H7 (cell line): ENCODE measurements around the gene CDC42BPA. TPM values are rescaled to one million over a fixed set of nuclear protein-coding genes. Genes with fewer than 3 reads are reported as not detected.
A peak's percentile ranks its signal among the peaks of the same experiment; 100 is the strongest.
"Not testable (repeated sequence)": the region's sequence is repeated elsewhere in the genome, so short reads cannot be mapped to it uniquely, and the experiment has no call there.

ENCODE experiments used
- DNase-seq: peaks from one replicate; pipeline ENCODE4 v3.0.0; 2012
- H3K27me3 ChIP-seq: 2 replicates; pipeline ENCODE4 v1.6.0; 2011; ENCODE audit warnings: mild to moderate bottlenecking, low read length; ENCODE audit not compliant: control insufficient read depth, insufficient read depth
- H3K36me3 ChIP-seq: replicated peaks from 2 replicates; pipeline ENCODE4 v1.5.1; 2011; ENCODE audit warnings: low read length; ENCODE audit not compliant: control insufficient read depth, insufficient read depth
- H3K4me3 ChIP-seq: 2 replicates; pipeline ENCODE4 v1.5.1; 2011; ENCODE audit warnings: low read depth, mild to moderate bottlenecking, control low read depth, low read length, moderate library complexity; ENCODE audit not compliant: insufficient read depth
- total RNA-seq: library from RNA; depleted of rRNA; stranded (reverse); fragments of >200 nt; shearing (Covaris generic); gene quantifications from 2 replicates; pipeline ENCODE4 v1.2.3, GENCODE V29; 2014

CDC42BPA gene
- total RNA-seq, 1 experiment from 2014 or later = 26.1 TPM

- Histone ChIP-seq H3K36me3 (no peaks in the 10 kb centered on the region), H3K4me3 (no peak overlapping the region), H3K27me3 (no peaks in the 10 kb centered on the region)
- DNase-seq = no peak
Observed at GRCh38 chr1:227152525-227152924, 165.8 kb downstream of the CDC42BPA start.

DNA sequence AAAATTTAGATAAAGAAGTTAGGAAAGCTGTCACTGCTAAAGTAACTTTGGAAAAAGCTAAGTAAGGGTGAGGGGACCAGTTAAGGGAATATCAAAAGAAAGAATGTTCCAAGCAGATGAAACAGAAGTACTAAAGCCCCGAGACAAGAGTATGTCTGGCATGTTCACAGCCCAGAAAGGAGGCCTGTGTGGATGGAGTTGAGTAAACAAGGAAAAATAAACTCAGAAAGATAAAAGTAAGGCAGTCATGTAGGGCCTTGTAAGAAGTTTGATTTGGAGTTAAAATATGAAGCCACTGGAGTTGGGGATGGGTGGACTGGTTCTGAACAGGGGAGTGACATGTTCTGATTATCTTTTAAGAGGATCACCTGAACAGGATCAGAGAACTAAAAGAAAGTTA, 177.9 kb downstream of the CDC42BPA start:
- H3K36me3 ChIP-seq = peaks cover 2% of the 10 kb centered on the region
- DNase-seq = no peak
- H3K27me3 ChIP-seq = no peaks in the 10 kb centered on the region
- H3K4me3 ChIP-seq = no peak overlapping the region

- H3K4me3 ChIP-seq = no peak overlapping the region
- H3K36me3 ChIP-seq = no peaks in the 10 kb centered on the region; the same call in 1 of the 2 replicates
- H3K27me3 ChIP-seq = no peaks in the 10 kb centered on the region
- no peak for DNase-seq
Observed at GRCh38 chr1:227136210-227136820, 182.0 kb downstream of the CDC42BPA start.

DNA sequence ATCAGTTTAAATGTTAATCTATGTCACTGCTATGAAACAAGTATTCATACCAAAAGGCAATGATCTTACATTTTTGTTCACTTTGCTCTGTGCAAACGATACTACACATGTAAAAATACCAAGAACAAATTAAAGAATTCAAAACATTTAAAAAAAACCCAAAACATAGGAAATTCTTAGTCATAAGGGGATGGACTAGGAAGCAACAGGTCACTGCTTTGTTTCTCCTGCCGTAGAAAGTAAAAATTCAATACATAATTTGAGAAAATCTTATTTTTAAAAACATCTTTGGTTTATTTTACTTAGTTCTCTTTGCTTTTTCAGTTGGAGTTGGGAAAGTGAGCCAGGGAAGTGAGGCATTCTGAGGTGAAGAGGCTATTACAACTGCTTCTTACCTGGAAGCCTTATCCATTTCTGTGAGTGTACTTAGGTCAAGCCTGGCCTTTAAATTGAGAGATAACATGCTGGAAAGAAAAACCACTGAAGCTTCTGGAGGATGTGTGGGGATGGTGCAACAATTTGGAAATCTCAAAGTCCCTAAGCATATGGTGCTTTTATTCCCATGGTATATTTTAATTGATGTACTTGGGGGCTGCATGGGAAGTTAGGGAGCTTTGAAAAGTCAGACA, 183.5 kb downstream of the CDC42BPA start:
- DNase-seq = no peak
- Histone ChIP-seq H3K4me3 (no peak overlapping the region), H3K36me3 (no peaks in the 10 kb centered on the region), H3K27me3 (no peaks in the 10 kb centered on the region)

DNA sequence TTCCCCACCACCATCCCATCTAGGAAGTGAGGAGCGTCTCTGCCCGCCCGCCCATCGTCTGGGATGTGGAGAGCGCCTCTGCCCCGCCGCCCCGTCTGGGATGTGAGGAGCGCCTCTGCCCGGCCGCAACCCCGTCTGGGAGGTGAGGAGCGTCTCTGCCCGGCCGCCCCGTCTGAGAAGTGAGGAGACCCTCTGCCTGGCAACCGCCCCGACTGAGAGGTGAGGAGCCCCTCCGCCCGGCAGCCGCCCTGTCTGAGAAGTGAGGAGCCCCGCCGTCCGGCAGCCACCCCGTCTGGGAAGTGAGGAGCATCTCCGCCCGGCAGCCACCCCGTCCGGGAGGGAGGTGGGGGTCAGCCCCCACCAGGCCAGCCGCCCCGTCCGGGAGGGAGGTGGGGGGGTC, 185.6 kb downstream of the CDC42BPA start:
- H3K27me3 ChIP-seq, DNase-seq, H3K4me3 ChIP-seq, H3K36me3 ChIP-seq: not testable (repeated sequence)

- H3K4me3 ChIP-seq = no peak overlapping the region
- no peaks in the 10 kb centered on the region for H3K36me3 ChIP-seq
- no peaks in the 10 kb centered on the region for H3K27me3 ChIP-seq
- DNase-seq = peak; percentile 23
Observed at GRCh38 chr1:227131193-227131592, 187.1 kb downstream of the CDC42BPA start.

GRCh38 chr1:227127891-227128290, 190.4 kb downstream of the CDC42BPA start:
- no peaks in the 10 kb centered on the region for H3K36me3 ChIP-seq
- H3K4me3 ChIP-seq = no peak overlapping the region
- H3K27me3 ChIP-seq = no peaks in the 10 kb centered on the region
- DNase-seq = no peak

- peak; percentile 13 for DNase-seq
- H3K27me3 ChIP-seq = no peaks in the 10 kb centered on the region
- no peak overlapping the region for H3K4me3 ChIP-seq
- no peaks in the 10 kb centered on the region for H3K36me3 ChIP-seq
Observed at GRCh38 chr1:227125929-227126545, 192.3 kb downstream of the CDC42BPA start.

DNA sequence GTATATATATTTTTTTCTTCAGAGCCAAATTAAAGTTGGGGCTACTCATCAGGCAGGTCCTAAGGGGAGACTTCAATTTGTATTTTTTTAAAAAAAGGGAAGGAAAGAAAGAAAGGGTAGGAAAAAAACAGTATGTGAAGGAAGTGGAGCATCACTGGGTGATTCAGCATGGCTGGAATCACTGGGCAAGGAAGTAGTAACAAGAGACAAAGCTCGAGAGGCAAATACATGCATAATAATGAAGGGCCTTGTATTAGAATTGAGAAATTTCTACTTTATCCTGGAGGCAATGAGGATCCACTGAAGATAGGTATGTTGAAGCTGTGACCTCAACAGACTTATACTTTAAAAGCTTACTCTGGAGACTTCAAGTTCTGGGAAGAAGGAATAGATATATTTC, 193.8 kb downstream of the CDC42BPA start:
- no peaks in the 10 kb centered on the region for H3K36me3 ChIP-seq
- no peak overlapping the region for H3K4me3 ChIP-seq
- DNase-seq = no peak
- no peaks in the 10 kb centered on the region for H3K27me3 ChIP-seq

- H3K4me3 ChIP-seq = no peak overlapping the region
- no peak for DNase-seq
- no peaks in the 10 kb centered on the region for H3K36me3 ChIP-seq
- H3K27me3 ChIP-seq = no peaks in the 10 kb centered on the region
Observed at GRCh38 chr1:227120826-227121225, 197.5 kb downstream of the CDC42BPA start.

GRCh38 chr1:227112538-227112937, 205.8 kb downstream of the CDC42BPA start:
- no peak for DNase-seq
- no peak overlapping the region for H3K4me3 ChIP-seq
- H3K36me3 ChIP-seq = peaks cover 1% of the 10 kb centered on the region

GRCh38 chr1:227111782-227112181, 206.5 kb downstream of the CDC42BPA start:
- peaks cover 1% of the 10 kb centered on the region for H3K36me3 ChIP-seq
- H3K4me3 ChIP-seq = no peak overlapping the region
- no peaks in the 10 kb centered on the region for H3K27me3 ChIP-seq
- DNase-seq = no peak

More at GRCh38 chr1:227112538-227112937, 205.8 kb downstream of the CDC42BPA start:
- H3K27me3 ChIP-seq = no peaks in the 10 kb centered on the region

- H3K36me3 ChIP-seq, H3K27me3 ChIP-seq, DNase-seq, H3K4me3 ChIP-seq: not testable (repeated sequence)
Observed at GRCh38 chr1:227105291-227105690, 213.0 kb downstream of the CDC42BPA start.

GRCh38 chr1:227102056-227102455, 216.2 kb downstream of the CDC42BPA start:
- peaks cover 1% of the 10 kb centered on the region for H3K36me3 ChIP-seq
- no peaks in the 10 kb centered on the region for H3K27me3 ChIP-seq
- DNase-seq = no peak
- H3K4me3 ChIP-seq = no peak overlapping the region

GRCh38 chr1:227094249-227094966, 223.9 kb downstream of the CDC42BPA start:
- H3K36me3 ChIP-seq = no peaks in the 10 kb centered on the region; the same call in 1 of the 2 replicates
- H3K4me3 ChIP-seq = no peak overlapping the region
- H3K27me3 ChIP-seq = no peaks in the 10 kb centered on the region
- DNase-seq = no peak
